ENCODE data around the gene PCDHGB3. TPM values are rescaled to one million over a fixed set of nuclear protein-coding genes. Genes with fewer than 3 reads are reported as not detected.
"Not testable (repeated sequence)": the region's sequence is repeated elsewhere in the genome, so short reads cannot be mapped to it uniquely, and the experiment has no call there.

The PCDHGB3 gene
- total RNA-seq, 1 donor from 2014 or later = 9.7 TPM

- peak; percentile 61 for DNase-seq (ENCODE audit: low spot score)
- ATAC-seq = peak; percentile 51
- intact Hi-C loops (cut with DNase I) = not testable (repeated sequence)
Observed at GRCh38 chr5:141387557-141388311, 17.7 kb downstream of the PCDHGB3 start, which contains the start of gene PCDHGB4. TSS of gene PCDHGB4 (plus strand) at chr5:141387698. CDS start at chr5:141387885, 187 bp downstream.

DNA sequence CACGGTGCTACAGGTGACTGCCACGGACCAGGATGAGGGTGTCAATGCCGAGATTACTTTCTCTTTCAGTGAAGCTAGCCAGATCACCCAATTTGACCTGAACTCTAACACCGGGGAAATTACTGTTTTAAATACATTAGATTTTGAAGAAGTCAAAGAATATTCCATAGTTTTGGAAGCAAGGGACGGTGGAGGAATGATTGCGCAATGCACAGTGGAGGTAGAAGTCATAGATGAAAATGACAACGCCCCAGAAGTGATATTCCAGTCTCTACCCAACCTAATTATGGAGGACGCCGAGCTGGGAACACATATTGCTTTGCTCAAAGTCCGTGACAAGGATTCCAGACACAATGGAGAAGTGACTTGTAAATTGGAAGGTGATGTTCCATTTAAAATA lies 18.6 kb downstream of the PCDHGB3 start:
- DNase-seq (ENCODE audit: low spot score) (no peak), ATAC-seq (no peak)
- intact Hi-C loops (cut with DNase I) = no loop called here

GRCh38 chr5:141389153-141390042 lies 19.4 kb downstream of the PCDHGB3 start:
- ATAC-seq (no peak), DNase-seq (ENCODE audit: low spot score) (no peak)
- intact Hi-C loops (cut with DNase I) = no loop called here

GRCh38 chr5:141392429-141393198 lies 22.6 kb downstream of the PCDHGB3 start, which contains the start of gene PCDHGA8:
TSS of gene PCDHGA8 (plus strand) at chr5:141392633. CDS start at chr5:141392814, 181 bp downstream.
- intact Hi-C loops (cut with DNase I) = no loop called here
- DNase-seq (ENCODE audit: low spot score) (no peak), ATAC-seq (no peak)

- no peak for ATAC-seq
- intact Hi-C loops (cut with DNase I) = no loop called here
- no peak for DNase-seq (ENCODE audit: low spot score)
Observed at GRCh38 chr5:141393267-141393666, 23.2 kb downstream of the PCDHGB3 start.

GRCh38 chr5:141394401-141395187 lies 24.6 kb downstream of the PCDHGB3 start:
- ATAC-seq; DNase-seq (ENCODE audit: low spot score); intact Hi-C loops (cut with DNase I): not testable (repeated sequence)

- ATAC-seq (peak; percentile 84), DNase-seq (ENCODE audit: low spot score) (peak; percentile 64)
- intact Hi-C loops (cut with DNase I) = not testable (repeated sequence)
Observed at GRCh38 chr5:141397756-141398551, 27.9 kb downstream of the PCDHGB3 start, which contains the start of gene PCDHGB5. TSS of gene PCDHGB5 (plus strand) at chr5:141397947. CDS start at chr5:141398128, 181 bp downstream.

DNA sequence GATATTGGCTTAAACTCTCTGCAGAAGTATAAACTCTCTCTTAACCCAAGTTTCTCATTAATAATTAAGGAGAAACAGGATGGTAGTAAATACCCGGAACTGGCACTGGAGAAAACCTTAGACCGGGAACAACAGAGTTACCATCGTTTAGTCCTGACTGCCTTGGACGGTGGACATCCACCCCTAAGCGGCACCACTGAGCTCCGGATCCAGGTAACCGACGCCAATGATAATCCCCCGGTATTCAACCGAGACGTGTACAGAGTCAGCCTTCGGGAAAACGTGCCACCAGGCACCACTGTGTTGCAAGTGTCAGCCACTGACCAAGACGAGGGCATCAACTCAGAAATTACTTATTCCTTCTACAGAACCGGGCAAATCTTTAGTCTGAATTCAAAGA lies 28.6 kb downstream of the PCDHGB3 start:
- ATAC-seq = no peak
- intact Hi-C loops (cut with DNase I) = no loop called here
- DNase-seq (ENCODE audit: low spot score) = no peak

- intact Hi-C loops (cut with DNase I) = no loop called here
- DNase-seq (ENCODE audit: low spot score) (no peak), ATAC-seq (no peak)
Observed at GRCh38 chr5:141399555-141400258, 29.7 kb downstream of the PCDHGB3 start.

GRCh38 chr5:141402553-141403243 lies 32.7 kb downstream of the PCDHGB3 start, which contains the start of gene PCDHGA9:
TSS of gene PCDHGA9 (plus strand) at chr5:141402778. CDS start at chr5:141402953, 175 bp downstream.
- ATAC-seq (no peak), DNase-seq (ENCODE audit: low spot score) (no peak)
- intact Hi-C loops (cut with DNase I) = no loop called here

- DNase-seq (ENCODE audit: low spot score) (no peak), ATAC-seq (no peak)
- intact Hi-C loops (cut with DNase I) = no loop called here
Observed at GRCh38 chr5:141403387-141403786, 33.3 kb downstream of the PCDHGB3 start.

DNA sequence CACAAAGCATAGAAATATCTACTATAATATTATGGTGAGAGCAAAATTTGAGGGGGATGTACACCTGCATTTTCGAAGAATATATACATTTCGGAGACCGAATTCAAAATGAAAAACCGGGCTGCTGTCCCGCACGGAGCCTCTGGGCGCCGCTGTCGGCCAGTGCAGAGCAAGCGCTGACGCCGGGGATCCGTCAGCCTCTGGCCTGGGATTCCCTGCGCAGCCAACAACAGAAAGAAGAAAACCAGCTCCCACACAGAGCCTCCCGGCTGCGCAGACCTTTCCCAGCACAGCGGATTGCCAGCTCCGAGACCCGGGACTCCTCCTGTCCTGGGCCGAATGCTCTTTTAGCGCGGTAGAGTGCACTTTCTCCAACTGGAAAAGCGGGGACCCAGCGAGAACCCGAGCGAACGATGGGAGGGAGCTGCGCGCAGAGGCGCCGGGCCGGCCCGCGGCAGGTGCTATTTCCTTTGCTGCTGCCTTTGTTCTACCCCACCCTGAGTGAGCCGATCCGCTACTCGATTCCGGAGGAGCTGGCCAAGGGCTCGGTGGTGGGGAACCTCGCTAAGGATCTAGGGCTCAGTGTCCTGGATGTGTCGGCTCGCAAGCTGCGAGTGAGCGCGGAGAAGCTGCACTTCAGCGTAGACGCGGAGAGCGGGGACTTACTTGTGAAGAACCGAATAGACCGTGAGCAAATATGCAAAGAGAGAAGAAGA lies 37.9 kb downstream of the PCDHGB3 start, which contains the start of gene PCDHGB6:
Gene PCDHGB6 (plus strand): TSS at position 232 of the 716 bp plus-strand sequence. CDS start 182 bp downstream, at position 414.
- intact Hi-C loops (cut with DNase I) = not testable (repeated sequence)
- peak; percentile 84 for ATAC-seq
- peak; percentile 66 for DNase-seq (ENCODE audit: low spot score)

DNA sequence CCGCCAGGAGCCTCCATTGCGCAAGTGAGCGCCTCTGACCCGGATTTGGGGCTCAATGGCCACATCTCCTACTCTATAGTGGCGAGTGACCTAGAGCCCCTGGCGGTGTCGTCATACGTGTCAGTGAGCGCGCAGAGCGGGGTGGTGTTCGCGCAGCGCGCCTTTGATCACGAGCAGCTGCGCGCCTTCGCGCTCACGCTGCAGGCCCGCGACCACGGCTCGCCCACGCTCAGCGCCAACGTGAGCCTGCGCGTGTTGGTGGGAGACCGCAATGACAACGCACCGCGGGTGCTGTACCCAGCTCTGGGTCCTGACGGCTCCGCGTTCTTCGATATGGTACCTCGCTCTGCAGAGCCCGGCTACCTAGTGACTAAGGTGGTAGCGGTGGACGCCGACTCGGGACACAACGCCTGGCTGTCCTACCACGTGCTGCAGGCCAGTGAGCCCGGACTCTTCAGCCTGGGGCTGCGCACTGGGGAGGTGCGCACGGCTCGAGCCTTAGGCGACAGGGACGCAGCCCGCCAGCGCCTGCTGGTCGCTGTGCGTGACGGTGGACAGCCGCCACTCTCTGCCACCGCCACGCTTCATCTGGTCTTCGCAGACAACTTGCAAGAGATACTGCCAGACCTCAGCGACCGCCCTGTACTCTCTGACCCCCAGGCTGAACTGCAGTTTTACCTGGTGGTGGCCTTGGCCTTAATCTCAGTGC lies 39.7 kb downstream of the PCDHGB3 start:
- intact Hi-C loops (cut with DNase I) = no loop called here
- DNase-seq (ENCODE audit: low spot score) (no peak), ATAC-seq (no peak)

GRCh38 chr5:141411575-141411974 lies 41.5 kb downstream of the PCDHGB3 start:
- no peak for ATAC-seq
- intact Hi-C loops (cut with DNase I) = no loop called here
- no peak for DNase-seq (ENCODE audit: low spot score)
